ENCODE results near the gene TRIP13.
A peak's percentile ranks its signal among the peaks of the same experiment; 100 is the strongest.

TRIP13 gene

GRCh38 chr5:856531-857425 lies 35.9 kb upstream of the TRIP13 start (continued):
- TF ChIP-seq ZNF518A (tag by site-specific recombination; conservative IDR thresholded peaks at IDR 0.05; ENCODE audit: low read depth) = no peak
- TF ChIP-seq ZNF624 (tag by site-specific recombination; IDR thresholded peaks at IDR 0.05) = no peak
- no peak for TF ChIP-seq ZNF174 (tag by site-specific recombination; IDR thresholded peaks at IDR 0.05)
- TF ChIP-seq ZSCAN23 (tag by site-specific recombination; IDR thresholded peaks at IDR 0.05) = no peak
- peak; percentile 13 for TF ChIP-seq ZBTB26 (tag by site-specific recombination; optimal IDR thresholded peaks at IDR 0.05)
- no peak for TF ChIP-seq ZNF510 (tag by site-specific recombination; IDR thresholded peaks at IDR 0.05; ENCODE audit: insufficient replicate concordance)
- no peak for TF ChIP-seq ZNF10 (tag by site-specific recombination; IDR thresholded peaks at IDR 0.05)
- TF ChIP-seq ZSCAN30 (tag by site-specific recombination; IDR thresholded peaks at IDR 0.05) = no peak
- no peak for TF ChIP-seq ZNF585B (tag by site-specific recombination; IDR thresholded peaks at IDR 0.05)
- no peak for TF ChIP-seq ZNF398 (tag by site-specific recombination; IDR thresholded peaks at IDR 0.05)
- no peak for TF ChIP-seq ZFP41 (tag by site-specific recombination; IDR thresholded peaks at IDR 0.05; ENCODE audit: borderline replicate concordance)
- no peak for TF ChIP-seq ZBTB49 (tag by site-specific recombination; IDR thresholded peaks at IDR 0.05; ENCODE audit: low read depth)
- TF ChIP-seq ZNF324 (tag by site-specific recombination; IDR thresholded peaks at IDR 0.05) = no peak
- TF ChIP-seq ZNF140 (tag by site-specific recombination; IDR thresholded peaks at IDR 0.05) = no peak
- TF ChIP-seq ZNF18 (tag by site-specific recombination; IDR thresholded peaks at IDR 0.05) = peak; percentile 88
- peak; percentile 14; the same call in 1 of the 2 replicates for TF ChIP-seq ZNF621 (tag by site-specific recombination; IDR thresholded peaks at IDR 0.05)
- TF ChIP-seq ZNF473 (tag by site-specific recombination; IDR thresholded peaks at IDR 0.05) = no peak
- TF ChIP-seq ZNF311 (tag by site-specific recombination; IDR thresholded peaks at IDR 0.05; ENCODE audit: borderline replicate concordance) = no peak
- TF ChIP-seq ZBTB44 (tag by site-specific recombination; IDR thresholded peaks at IDR 0.05) = no peak
- no peak for TF ChIP-seq REPIN1 (tag by site-specific recombination; IDR thresholded peaks at IDR 0.05; ENCODE audit: low read depth)
- TF ChIP-seq ZBTB7A (tag by site-specific recombination; IDR thresholded peaks at IDR 0.05; ENCODE audit: low read depth) = peak; percentile 40; the same call in 1 of the 2 replicates
- peak; percentile 55; the same call in 1 of the 2 replicates for TF ChIP-seq ZNF239 (tag by site-specific recombination; IDR thresholded peaks at IDR 0.05)

Data from HEK293 (cell line).